ENCODE data around the gene BRD4. TPM values are rescaled to one million over a fixed set of nuclear protein-coding genes. Genes with fewer than 3 reads are reported as not detected.

The BRD4 gene
- total and polyA plus RNA-seq, 8 donors: 10.6 to 113 (median 20.5) TPM

GRCh38 chr19:15315101-15315500 lies 17.2 kb downstream of the BRD4 start:
- peaks cover 72 to 100% (median 93%) of the 10 kb centered on the region in 4 donors for H3K4me1 ChIP-seq
- WGBS, 5 donors: 69 to 81% (median 79%) methylated on average over 6 of the region's 6 CpGs
- no peaks in the 10 kb centered on the region for H3K27me3 ChIP-seq
- H3K27ac ChIP-seq: peak overlapping the region in 1 of 5 donors; percentile 2
- no peaks in the 10 kb centered on the region for H3K9me3 ChIP-seq
- TF ChIP-seq EP300 (IDR thresholded peaks at IDR 0.05) (no peak), POLR2AphosphoS5 (IDR thresholded peaks at IDR 0.05) (no peak), CTCF (IDR thresholded peaks at IDR 0.05) (no peak), POLR2A (IDR thresholded peaks at IDR 0.05) (no peak)
- no peaks in the 10 kb centered on the region for H3K36me3 ChIP-seq
- H3K4me3 ChIP-seq: no peak overlapping the region
- intact Hi-C loops (cut with DNase I; ENCODE audit: low total_unique reads): no loop called here
- DNase-seq: no peak

- Histone ChIP-seq H3K27me3 (no peaks in the 10 kb centered on the region), H3K4me3 (no peak overlapping the region), H3K9me3 (no peaks in the 10 kb centered on the region), H3K4me1 (peaks cover 68 to 100% (median 89%) of the 10 kb centered on the region in 4 donors), H3K27ac (no peak overlapping the region), H3K36me3 (no peaks in the 10 kb centered on the region)
- WGBS, 5 donors: 72 to 81% (median 79%) methylated on average over 7 of the region's 7 CpGs
- DNase-seq: no peak
- intact Hi-C loops (cut with DNase I; ENCODE audit: low total_unique reads): no loop called here
- no peak for TF ChIP-seq POLR2A (IDR thresholded peaks at IDR 0.05)
- TF ChIP-seq EP300 (IDR thresholded peaks at IDR 0.05): no peak
- no peak for TF ChIP-seq CTCF (IDR thresholded peaks at IDR 0.05)
- TF ChIP-seq POLR2AphosphoS5 (IDR thresholded peaks at IDR 0.05): no peak
Observed at GRCh38 chr19:15313649-15314279, 18.6 kb downstream of the BRD4 start.

- WGBS, 5 donors: 89 to 98% (median 93%) methylated on average over 2 of the region's 2 CpGs
- TF ChIP-seq EP300 (IDR thresholded peaks at IDR 0.05) (no peak), POLR2AphosphoS5 (IDR thresholded peaks at IDR 0.05) (no peak), POLR2A (IDR thresholded peaks at IDR 0.05) (no peak), CTCF (IDR thresholded peaks at IDR 0.05) (no peak)
- peaks cover 65 to 92% (median 78%) of the 10 kb centered on the region in 4 donors for H3K4me1 ChIP-seq
Observed at GRCh38 chr19:15307169-15307568, 25.2 kb downstream of the BRD4 start.

GRCh38 chr19:15305582-15306334 lies 26.6 kb downstream of the BRD4 start:
- no peaks in the 10 kb centered on the region for H3K27me3 ChIP-seq
- 51 to 64% (median 56%) methylated on average over 3 of the region's 3 CpGs for WGBS, 5 donors
- H3K36me3 ChIP-seq: no peaks in the 10 kb centered on the region
- DNase-seq: no peak
- TF ChIP-seq EP300 (IDR thresholded peaks at IDR 0.05): no peak
- no peak for TF ChIP-seq CTCF (IDR thresholded peaks at IDR 0.05)
- TF ChIP-seq POLR2A (IDR thresholded peaks at IDR 0.05): no peak
- no peak for TF ChIP-seq POLR2AphosphoS5 (IDR thresholded peaks at IDR 0.05)
- intact Hi-C loops (cut with DNase I; ENCODE audit: low total_unique reads): no loop called here
- H3K4me3 ChIP-seq: no peak overlapping the region
- H3K27ac ChIP-seq: no peak overlapping the region
- no peaks in the 10 kb centered on the region for H3K9me3 ChIP-seq
- H3K4me1 ChIP-seq: peaks cover 57 to 92% (median 77%) of the 10 kb centered on the region in 4 donors

More at GRCh38 chr19:15307169-15307568, 25.2 kb downstream of the BRD4 start:
- H3K9me3 ChIP-seq: no peaks in the 10 kb centered on the region
- no peaks in the 10 kb centered on the region for H3K36me3 ChIP-seq
- no peaks in the 10 kb centered on the region for H3K27me3 ChIP-seq
- H3K27ac ChIP-seq: no peak overlapping the region
- no peak for DNase-seq
- no peak overlapping the region for H3K4me3 ChIP-seq
- intact Hi-C loops (cut with DNase I; ENCODE audit: low total_unique reads): no loop called here

Data from stomach (tissue), 9 donors.